Measurements from ENCODE around the gene CPEB4. TPM values are rescaled to one million over a fixed set of nuclear protein-coding genes. Genes with fewer than 3 reads are reported as not detected.

Gene CPEB4
- total and polyA plus RNA-seq, 9 of the 15 experiments (the other 6 are each of a cell fraction or from before 2014, with no cell fraction given) = 7.4 to 21.3 (median 12.4) TPM

GRCh38 chr5:173972925-173973615 lies 84.9 kb downstream of the CPEB4 start (continued):
- TF ChIP-seq, protein P1, sequence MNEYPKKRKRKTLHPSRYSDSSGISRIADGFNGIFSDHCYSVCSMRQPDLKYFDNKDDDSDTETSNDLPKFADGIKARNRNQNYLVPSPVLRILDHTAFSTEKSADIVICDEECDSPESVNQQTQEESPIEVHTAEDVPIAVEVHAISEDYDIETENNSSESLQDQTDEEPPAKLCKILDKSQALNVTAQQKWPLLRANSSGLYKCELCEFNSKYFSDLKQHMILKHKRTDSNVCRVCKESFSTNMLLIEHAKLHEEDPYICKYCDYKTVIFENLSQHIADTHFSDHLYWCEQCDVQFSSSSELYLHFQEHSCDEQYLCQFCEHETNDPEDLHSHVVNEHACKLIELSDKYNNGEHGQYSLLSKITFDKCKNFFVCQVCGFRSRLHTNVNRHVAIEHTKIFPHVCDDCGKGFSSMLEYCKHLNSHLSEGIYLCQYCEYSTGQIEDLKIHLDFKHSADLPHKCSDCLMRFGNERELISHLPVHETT (CRISPR knock-in tag; conservative IDR thresholded peaks at IDR 0.05 in 1 of 2, IDR thresholded peaks at IDR 0.05 in 1 of 2) = no peak
- TF ChIP-seq, protein P2, sequence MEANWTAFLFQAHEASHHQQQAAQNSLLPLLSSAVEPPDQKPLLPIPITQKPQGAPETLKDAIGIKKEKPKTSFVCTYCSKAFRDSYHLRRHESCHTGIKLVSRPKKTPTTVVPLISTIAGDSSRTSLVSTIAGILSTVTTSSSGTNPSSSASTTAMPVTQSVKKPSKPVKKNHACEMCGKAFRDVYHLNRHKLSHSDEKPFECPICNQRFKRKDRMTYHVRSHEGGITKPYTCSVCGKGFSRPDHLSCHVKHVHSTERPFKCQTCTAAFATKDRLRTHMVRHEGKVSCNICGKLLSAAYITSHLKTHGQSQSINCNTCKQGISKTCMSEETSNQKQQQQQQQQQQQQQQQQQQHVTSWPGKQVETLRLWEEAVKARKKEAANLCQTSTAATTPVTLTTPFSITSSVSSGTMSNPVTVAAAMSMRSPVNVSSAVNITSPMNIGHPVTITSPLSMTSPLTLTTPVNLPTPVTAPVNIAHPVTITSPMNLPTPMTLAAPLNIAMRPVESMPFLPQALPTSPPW (CRISPR knock-in tag; IDR thresholded peaks at IDR 0.05) = peak; percentile 63
- TF ChIP-seq REST (IDR thresholded peaks at IDR 0.05; ENCODE audit: borderline replicate concordance) (peak; percentile 85; the same call in 1 of the 2 replicates), REST (CRISPR knock-in tag; IDR thresholded peaks at IDR 0.05; ENCODE audit: low read depth) (no peak), HDAC2 (IDR thresholded peaks at IDR 0.05) (no peak; the same call in 1 of the 2 replicates), NBN (IDR thresholded peaks at IDR 0.05; ENCODE audit: low read depth) (0 out of 2 replicates have a peak, but pooled peaks have one; percentile 36), ETV5 (CRISPR knock-in tag; IDR thresholded peaks at IDR 0.05; ENCODE audit: low read depth) (0 out of 2 replicates have a peak, but pooled peaks have one; percentile 11), KLF16 (IDR thresholded peaks at IDR 0.05) (no peak), TRIM25 (IDR thresholded peaks at IDR 0.05; ENCODE audit: borderline replicate concordance) (peak; percentile 87; the same call in 1 of the 2 replicates), SPI1 (IDR thresholded peaks at IDR 0.05; ENCODE audit: borderline replicate concordance, low read depth, low read length) (peak; percentile 46; the same call in 1 of the 2 replicates), ZNF780A (CRISPR knock-in tag; IDR thresholded peaks at IDR 0.05) (no peak), CC2D1A (IDR thresholded peaks at IDR 0.05) (peak; percentile 86)
- TF ChIP-seq, protein P3, sequence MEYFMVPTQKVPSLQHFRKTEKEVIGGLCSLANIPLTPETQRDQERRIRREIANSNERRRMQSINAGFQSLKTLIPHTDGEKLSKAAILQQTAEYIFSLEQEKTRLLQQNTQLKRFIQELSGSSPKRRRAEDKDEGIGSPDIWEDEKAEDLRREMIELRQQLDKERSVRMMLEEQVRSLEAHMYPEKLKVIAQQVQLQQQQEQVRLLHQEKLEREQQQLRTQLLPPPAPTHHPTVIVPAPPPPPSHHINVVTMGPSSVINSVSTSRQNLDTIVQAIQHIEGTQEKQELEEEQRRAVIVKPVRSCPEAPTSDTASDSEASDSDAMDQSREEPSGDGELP (CRISPR knock-in tag; IDR thresholded peaks at IDR 0.05; ENCODE audit: borderline replicate concordance) = peak; percentile 55; the same call in 1 of the 2 replicates
